Amygdala (tissue), 56 donors: ENCODE measurements around the gene FXN.
A peak's percentile ranks its signal among the peaks of the same experiment; 100 is the strongest.
"Not testable (repeated sequence)": the region's sequence is repeated elsewhere in the genome, so short reads cannot be mapped to it uniquely, and the experiment has no call there.

ENCODE experiments used
- DNase-seq, 56 donors: peaks; one replicate each; lab custom pipeline; 2025; lab: John Stamatoyannopoulos, UW

The FXN gene

GRCh38 chr9:69035438-69036308 is at the start of gene FXN:
TSS of gene FXN (plus strand) at chr9:69035752. CDS start at chr9:69035783, 31 bp downstream.
- DNase-seq = peak in 54 of 56 donors; percentile 10 to 85 (median 68)

- not testable (repeated sequence) for DNase-seq
These were observed 48.6 kb upstream of the FXN start for GRCh38 chr9:68986949-68987348.

GRCh38 chr9:68991457-68991856 is 44.1 kb upstream of the FXN start:
- no peak for DNase-seq

- DNase-seq = no peak
These were observed 39.8 kb upstream of the FXN start for GRCh38 chr9:68995776-68996175.

GRCh38 chr9:68996462-68996861 is 39.1 kb upstream of the FXN start:
- DNase-seq = no peak

- DNase-seq = no peak
These were observed 37.9 kb upstream of the FXN start for GRCh38 chr9:68997666-68998065.

GRCh38 chr9:68998385-68998784 is 37.2 kb upstream of the FXN start:
- no peak for DNase-seq

- DNase-seq = no peak
These were observed 36.7 kb upstream of the FXN start for GRCh38 chr9:68998812-68999211.

- DNase-seq = peak in 41 of 56 donors; percentile 3 to 83 (median 39)
These were observed 36.0 kb upstream of the FXN start for GRCh38 chr9:68999393-69000105.

GRCh38 chr9:69001921-69002320 is 33.6 kb upstream of the FXN start:
- no peak for DNase-seq

- DNase-seq = no peak
These were observed 32.5 kb upstream of the FXN start for GRCh38 chr9:69003051-69003450.

GRCh38 chr9:69004836-69005235 is 30.7 kb upstream of the FXN start:
- DNase-seq = no peak

- no peak for DNase-seq
These were observed 25.8 kb upstream of the FXN start for GRCh38 chr9:69009708-69010107.

GRCh38 chr9:69012696-69013381 is 22.7 kb upstream of the FXN start:
- peak in 5 of 56 donors; percentile 3 to 7 (median 6) for DNase-seq

GRCh38 chr9:69013382-69013727 is 22.2 kb upstream of the FXN start:
- DNase-seq = no peak

GRCh38 chr9:69014013-69014412 is 21.5 kb upstream of the FXN start, which contains the start of gene PRKACG:
TSS of gene PRKACG (minus strand) at chr9:69014113. CDS start at chr9:69014092, 21 bp downstream.
- DNase-seq = no peak

GRCh38 chr9:69016191-69017096 is 19.1 kb upstream of the FXN start:
- DNase-seq = no peak

- DNase-seq = no peak
These were observed 16.8 kb upstream of the FXN start for GRCh38 chr9:69018737-69019136.

- DNase-seq = no peak
These were observed 15.7 kb upstream of the FXN start for GRCh38 chr9:69019808-69020207.
